ENCODE data around the gene SH2D3A.

- no peak for TF ChIP-seq POLR2AphosphoS5 (IDR thresholded peaks at IDR 0.05; ENCODE audit: low read depth, low read length)
- TF ChIP-seq REST (IDR thresholded peaks at IDR 0.05; ENCODE audit: insufficient read depth in 1 of 2, low read depth in 2 of 2, low read length in 2 of 2), result no peak
Observed at GRCh38 chr19:6717036-6717435, 50.2 kb downstream of the SH2D3A start.

All from PFSK-1 (cell line).